ENCODE data around the gene ZNF479. TPM values are rescaled to one million over a fixed set of nuclear protein-coding genes. Genes with fewer than 3 reads are reported as not detected.
"Not testable (repeated sequence)": the region's sequence is repeated elsewhere in the genome, so short reads cannot be mapped to it uniquely, and the experiment has no call there.

The ZNF479 gene
- not detected for total RNA-seq

DNA sequence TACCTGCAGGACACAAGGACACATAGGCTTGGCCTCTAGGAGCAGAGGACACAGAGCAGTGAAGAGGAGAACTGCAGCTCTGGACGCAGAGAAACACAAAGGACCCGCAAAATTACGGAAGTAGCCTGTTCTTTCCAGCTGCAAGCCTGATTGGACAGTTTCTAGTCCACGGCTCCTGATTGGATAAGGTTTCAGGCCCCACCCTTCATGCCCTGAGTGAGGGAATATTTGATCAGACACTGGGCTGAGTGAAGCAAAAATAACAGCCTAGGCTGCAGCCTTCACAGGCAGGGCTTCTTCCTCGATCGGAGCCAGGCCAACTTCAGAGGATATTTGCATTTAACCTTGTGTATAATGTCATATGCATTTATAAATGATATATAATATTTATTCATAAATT lies at the start of gene ZNF479:
TSS of gene ZNF479 (minus strand) at position 101 of the 400 bp plus-strand sequence. CDS start 112 bp downstream, outside the sequence.
- WGBS, 2 donors = 84 to 91% methylated on average over 6 of the region's 6 CpGs
- H3K4me3 ChIP-seq (ENCODE audit: low read depth, poor library complexity, severe bottlenecking); intact Hi-C loops (cut with DNase I; ENCODE audit: low total_unique reads); DNase-seq (ENCODE audit: low spot score in 2 of 2): not testable (repeated sequence)

GRCh38 chr7:57182031-57182430 lies 49.8 kb upstream of the ZNF479 start:
- no peak overlapping the region for H3K4me3 ChIP-seq (ENCODE audit: low read depth, poor library complexity, severe bottlenecking)
- intact Hi-C loops (cut with DNase I; ENCODE audit: low total_unique reads) = no loop called here
- DNase-seq (ENCODE audit: low spot score in 2 of 2) = no peak
- 56 to 76% methylated on average over 4 of the region's 4 CpGs for WGBS, 2 donors
- no peak for TF ChIP-seq POLR2A (IDR thresholded peaks at IDR 0.05)
- TF ChIP-seq, protein P1, sequence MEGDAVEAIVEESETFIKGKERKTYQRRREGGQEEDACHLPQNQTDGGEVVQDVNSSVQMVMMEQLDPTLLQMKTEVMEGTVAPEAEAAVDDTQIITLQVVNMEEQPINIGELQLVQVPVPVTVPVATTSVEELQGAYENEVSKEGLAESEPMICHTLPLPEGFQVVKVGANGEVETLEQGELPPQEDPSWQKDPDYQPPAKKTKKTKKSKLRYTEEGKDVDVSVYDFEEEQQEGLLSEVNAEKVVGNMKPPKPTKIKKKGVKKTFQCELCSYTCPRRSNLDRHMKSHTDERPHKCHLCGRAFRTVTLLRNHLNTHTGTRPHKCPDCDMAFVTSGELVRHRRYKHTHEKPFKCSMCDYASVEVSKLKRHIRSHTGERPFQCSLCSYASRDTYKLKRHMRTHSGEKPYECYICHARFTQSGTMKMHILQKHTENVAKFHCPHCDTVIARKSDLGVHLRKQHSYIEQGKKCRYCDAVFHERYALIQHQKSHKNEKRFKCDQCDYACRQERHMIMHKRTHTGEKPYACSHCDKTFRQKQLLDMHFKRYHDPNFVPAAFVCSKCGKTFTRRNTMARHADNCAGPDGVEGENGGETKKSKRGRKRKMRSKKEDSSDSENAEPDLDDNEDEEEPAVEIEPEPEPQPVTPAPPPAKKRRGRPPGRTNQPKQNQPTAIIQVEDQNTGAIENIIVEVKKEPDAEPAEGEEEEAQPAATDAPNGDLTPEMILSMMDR (IDR thresholded peaks at IDR 0.05) = no peak

DNA sequence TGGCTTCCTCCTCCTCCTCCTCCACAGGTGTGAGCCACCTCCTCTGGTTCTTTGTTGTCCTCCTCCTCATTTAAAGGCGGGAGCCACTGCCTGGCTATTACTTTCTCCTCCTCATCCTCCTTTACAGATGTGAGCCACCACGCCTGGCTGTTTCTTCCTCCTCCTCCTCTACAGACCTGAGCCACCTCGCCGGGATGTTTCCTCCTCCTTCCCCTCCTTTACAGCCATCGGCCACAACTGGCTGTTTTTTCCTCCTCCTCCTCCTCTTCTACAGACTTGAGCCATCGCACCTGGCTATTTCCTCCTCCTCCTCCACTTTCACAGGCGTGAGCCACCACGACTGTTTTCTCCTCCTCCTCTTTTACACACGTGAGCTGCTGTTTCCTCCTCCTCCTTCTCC lies 49.0 kb upstream of the ZNF479 start:
- 82 to 87% methylated on average over 9 of the region's 9 CpGs for WGBS, 2 donors
- intact Hi-C loops (cut with DNase I; ENCODE audit: low total_unique reads) = no loop called here
- no peak for DNase-seq (ENCODE audit: low spot score in 2 of 2)
- no peak for TF ChIP-seq POLR2A (IDR thresholded peaks at IDR 0.05)
- TF ChIP-seq, protein P1 (IDR thresholded peaks at IDR 0.05) = no peak
- no peak overlapping the region for H3K4me3 ChIP-seq (ENCODE audit: low read depth, poor library complexity, severe bottlenecking)

DNA sequence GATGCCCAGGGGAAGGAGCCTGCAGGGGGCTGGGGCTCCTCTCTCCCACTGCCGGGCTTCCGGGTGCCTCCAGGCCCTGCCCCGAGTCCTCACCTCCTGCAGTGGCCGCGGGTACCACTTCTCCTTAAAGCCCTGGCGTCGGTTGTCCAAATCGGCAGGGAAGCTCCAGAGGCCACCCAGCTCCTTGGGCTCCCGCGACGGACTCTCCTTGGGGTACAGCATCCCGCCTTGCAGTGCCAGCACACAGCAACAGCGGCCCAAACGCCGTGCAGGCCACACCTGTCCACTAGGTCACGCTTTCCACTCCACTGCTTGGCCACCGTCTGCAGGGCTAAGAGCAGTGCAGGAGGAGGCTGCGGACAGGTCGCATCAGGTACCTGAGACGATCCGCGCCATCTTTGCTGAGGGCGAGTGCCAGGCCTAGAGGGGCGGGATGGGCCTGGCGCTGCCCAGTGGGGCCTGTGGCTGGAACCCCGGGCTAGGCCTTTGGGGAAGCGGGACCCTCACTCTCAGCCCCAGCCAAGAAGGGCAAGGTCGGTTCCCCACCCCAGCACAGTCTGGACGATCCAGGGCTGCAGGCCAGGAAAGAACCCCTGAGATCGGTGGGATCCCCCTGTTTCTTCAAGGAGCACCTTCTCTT lies 47.7 kb upstream of the ZNF479 start:
- 92 to 96% methylated on average over 17 to 25 of the region's 30 CpGs for whole genome bisulfite sequencing, 2 donors
- TF ChIP-seq POLR2A (IDR thresholded peaks at IDR 0.05) = no peak
- TF ChIP-seq, protein P1 (IDR thresholded peaks at IDR 0.05) = no peak
- intact Hi-C loops (cut with DNase I; ENCODE audit: low total_unique reads) = no loop called here
- H3K4me3 ChIP-seq (ENCODE audit: low read depth, poor library complexity, severe bottlenecking) = no peak overlapping the region
- DNase-seq (ENCODE audit: low spot score in 2 of 2) = peak in 1 of 2 donors; percentile 74

DNA sequence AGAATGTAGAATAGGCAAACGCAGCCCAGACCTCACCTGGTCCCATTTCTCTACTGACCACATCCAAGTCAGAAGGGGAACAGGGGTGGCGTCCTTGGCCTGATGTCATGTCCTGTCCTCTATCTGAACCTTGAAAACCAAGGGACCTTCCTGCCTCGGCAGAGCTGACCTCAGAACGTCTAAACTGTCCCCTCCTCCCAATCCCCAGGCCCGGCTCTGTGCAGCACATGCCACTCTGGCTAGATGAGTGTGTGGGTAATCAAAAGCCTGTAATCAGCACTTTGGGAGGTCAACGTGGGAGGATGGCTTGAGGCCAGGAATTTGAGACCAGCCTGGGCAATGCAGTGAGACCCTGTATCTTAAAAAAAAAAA lies 46.5 kb upstream of the ZNF479 start:
- intact Hi-C loops (cut with DNase I; ENCODE audit: low total_unique reads) = no loop called here
- 66 to 82% methylated on average over 6 of the region's 6 CpGs for WGBS, 2 donors
- TF ChIP-seq, protein P1 (IDR thresholded peaks at IDR 0.05) = no peak
- TF ChIP-seq POLR2A (IDR thresholded peaks at IDR 0.05) = no peak
- no peak overlapping the region for H3K4me3 ChIP-seq (ENCODE audit: low read depth, poor library complexity, severe bottlenecking)
- peak in 1 of 2 donors; percentile 43 for DNase-seq (ENCODE audit: low spot score in 2 of 2)

DNA sequence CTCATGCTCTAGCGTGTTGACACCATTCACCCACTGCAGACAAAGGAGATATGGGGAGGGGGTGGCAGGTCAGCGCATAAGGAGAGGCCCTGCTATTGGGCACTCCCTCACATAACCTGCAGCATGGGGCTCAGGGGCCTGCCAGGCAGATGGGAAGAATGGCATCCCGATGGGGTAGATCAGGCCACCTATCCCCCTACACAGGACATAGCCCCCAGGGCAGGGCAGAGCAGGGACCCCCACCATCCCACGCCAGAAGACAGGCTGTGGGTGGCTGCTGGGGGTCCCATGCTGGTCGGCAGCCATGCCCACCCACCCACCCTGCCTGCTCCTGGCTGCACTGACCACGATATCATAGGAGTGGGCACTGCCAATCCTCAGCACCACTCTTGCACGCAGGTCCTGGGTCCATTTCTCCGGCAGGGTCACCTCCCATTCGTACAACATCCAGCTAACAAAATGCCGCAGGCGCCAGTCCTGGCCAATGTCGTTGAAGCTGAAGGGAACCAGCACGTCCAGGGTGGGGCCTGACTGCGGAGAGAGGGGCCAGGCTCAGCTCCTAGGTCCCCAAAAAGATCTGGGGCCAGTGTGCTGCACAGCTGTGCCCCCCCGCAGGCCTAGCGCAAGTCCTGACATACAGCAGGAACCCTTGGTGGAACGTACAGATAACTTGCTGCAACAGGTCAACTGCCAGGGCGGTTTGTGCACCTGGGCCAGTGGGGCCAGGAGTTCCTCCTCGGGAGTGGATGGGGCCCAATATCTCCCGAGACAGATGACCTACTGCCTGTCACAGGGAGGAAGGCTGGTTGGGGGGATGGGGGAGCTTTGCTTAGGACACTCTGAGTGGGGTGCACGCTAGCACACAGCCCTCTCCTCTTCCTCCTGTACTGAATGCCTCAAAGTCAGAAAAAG lies 45.9 kb upstream of the ZNF479 start:
- intact Hi-C loops (cut with DNase I; ENCODE audit: low total_unique reads) = no loop called here
- peak in 1 of 2 donors; percentile 70 for DNase-seq (ENCODE audit: low spot score in 2 of 2)
- no peak overlapping the region for H3K4me3 ChIP-seq (ENCODE audit: low read depth, poor library complexity, severe bottlenecking)
- no peak for TF ChIP-seq POLR2A (IDR thresholded peaks at IDR 0.05)
- TF ChIP-seq, protein P1 (IDR thresholded peaks at IDR 0.05) = no peak
- WGBS, 2 donors = 83 to 90% methylated on average over 19 to 21 of the region's 21 CpGs
